Measurements from ENCODE around the gene CNTN3.

DNA sequence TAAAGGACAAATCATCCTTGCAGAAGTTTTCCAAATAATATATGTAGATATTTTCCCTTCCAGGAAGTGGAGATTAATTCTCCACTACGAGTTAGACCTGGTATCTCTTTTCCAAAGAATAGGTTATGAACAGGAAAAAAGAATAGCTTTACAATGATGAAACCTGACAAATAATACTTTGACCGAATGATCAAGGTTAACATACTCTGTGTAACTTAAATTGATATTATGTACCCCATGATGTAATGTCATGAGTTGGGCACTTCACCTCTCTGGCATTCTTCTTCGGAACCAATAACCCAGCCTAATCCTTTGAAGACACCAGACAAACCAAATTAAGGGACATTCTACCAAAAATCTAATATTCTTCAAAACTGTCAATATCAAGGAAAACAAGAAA lies 48.7 kb upstream of the CNTN3 start:
- TF ChIP-seq, protein P1, sequence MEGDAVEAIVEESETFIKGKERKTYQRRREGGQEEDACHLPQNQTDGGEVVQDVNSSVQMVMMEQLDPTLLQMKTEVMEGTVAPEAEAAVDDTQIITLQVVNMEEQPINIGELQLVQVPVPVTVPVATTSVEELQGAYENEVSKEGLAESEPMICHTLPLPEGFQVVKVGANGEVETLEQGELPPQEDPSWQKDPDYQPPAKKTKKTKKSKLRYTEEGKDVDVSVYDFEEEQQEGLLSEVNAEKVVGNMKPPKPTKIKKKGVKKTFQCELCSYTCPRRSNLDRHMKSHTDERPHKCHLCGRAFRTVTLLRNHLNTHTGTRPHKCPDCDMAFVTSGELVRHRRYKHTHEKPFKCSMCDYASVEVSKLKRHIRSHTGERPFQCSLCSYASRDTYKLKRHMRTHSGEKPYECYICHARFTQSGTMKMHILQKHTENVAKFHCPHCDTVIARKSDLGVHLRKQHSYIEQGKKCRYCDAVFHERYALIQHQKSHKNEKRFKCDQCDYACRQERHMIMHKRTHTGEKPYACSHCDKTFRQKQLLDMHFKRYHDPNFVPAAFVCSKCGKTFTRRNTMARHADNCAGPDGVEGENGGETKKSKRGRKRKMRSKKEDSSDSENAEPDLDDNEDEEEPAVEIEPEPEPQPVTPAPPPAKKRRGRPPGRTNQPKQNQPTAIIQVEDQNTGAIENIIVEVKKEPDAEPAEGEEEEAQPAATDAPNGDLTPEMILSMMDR (IDR thresholded peaks at IDR 0.05): no peak
- TF ChIP-seq POLR2A (IDR thresholded peaks at IDR 0.05) (no peak), EP300 (IDR thresholded peaks at IDR 0.05) (no peak)
